ENCODE measurements around the gene CR1L.
"Not testable (repeated sequence)": the region's sequence is repeated elsewhere in the genome, so short reads cannot be mapped to it uniquely, and the experiment has no call there.

The CR1L gene

GRCh38 chr1:207762622-207763021 lies 117.7 kb downstream of the CR1L start:
- no peak for TF ChIP-seq ARNTL (CRISPR knock-in tag; IDR thresholded peaks at IDR 0.05; ENCODE audit: borderline replicate concordance, low read depth)
- ATAC-seq = no peak

DNA sequence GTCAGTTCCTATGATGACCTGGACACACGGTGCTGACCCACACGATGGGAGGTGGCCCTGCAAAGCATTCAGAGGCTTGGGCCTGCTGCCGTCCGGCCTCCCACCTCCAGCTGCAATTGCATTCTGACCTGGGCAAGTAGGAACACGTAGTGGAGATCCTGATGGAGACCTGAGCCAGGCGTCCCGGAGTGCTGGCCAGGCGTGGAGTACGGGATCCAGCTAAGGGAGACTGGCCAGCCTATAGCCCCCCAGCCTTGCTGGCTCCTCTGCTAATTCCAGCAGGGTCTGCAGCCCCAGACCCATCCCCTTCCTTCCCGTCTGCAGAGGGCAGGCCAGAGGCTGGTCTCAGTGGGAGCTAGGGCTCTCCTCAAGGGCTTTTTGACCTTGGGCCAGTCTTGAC lies 118.2 kb downstream of the CR1L start:
- no peak; the same call in 2 of the 3 replicates for ATAC-seq
- no peak for TF ChIP-seq ZNF70 (CRISPR knock-in tag; IDR thresholded peaks at IDR 0.05)
- TF ChIP-seq ESRRG (CRISPR knock-in tag; IDR thresholded peaks at IDR 0.05) = no peak
- TF ChIP-seq ISL1 (CRISPR knock-in tag; IDR thresholded peaks at IDR 0.05) = no peak
- TF ChIP-seq POU6F1 (CRISPR knock-in tag; IDR thresholded peaks at IDR 0.05; ENCODE audit: borderline replicate concordance, low read depth) = no peak
- no peak for TF ChIP-seq GLIS3 (CRISPR knock-in tag; IDR thresholded peaks at IDR 0.05)
- TF ChIP-seq ZNF565 (CRISPR knock-in tag; conservative IDR thresholded peaks at IDR 0.05; ENCODE audit: low read depth) = no peak
- TF ChIP-seq RARB (CRISPR knock-in tag; IDR thresholded peaks at IDR 0.05) = no peak
- no peak for TF ChIP-seq BACH2 (CRISPR knock-in tag; IDR thresholded peaks at IDR 0.05; ENCODE audit: borderline replicate concordance)
- no peak for TF ChIP-seq ZFP3 (CRISPR knock-in tag; IDR thresholded peaks at IDR 0.05)
- no peak for TF ChIP-seq ZC3H10 (CRISPR knock-in tag; IDR thresholded peaks at IDR 0.05)
- TF ChIP-seq PPARA (CRISPR knock-in tag; IDR thresholded peaks at IDR 0.05; ENCODE audit: borderline replicate concordance) = no peak
- TF ChIP-seq TOX (CRISPR knock-in tag; IDR thresholded peaks at IDR 0.05; ENCODE audit: borderline replicate concordance) = no peak
- TF ChIP-seq CSDC2 (CRISPR knock-in tag; IDR thresholded peaks at IDR 0.05) = no peak
- TF ChIP-seq TCF4 (CRISPR knock-in tag; IDR thresholded peaks at IDR 0.05; ENCODE audit: borderline replicate concordance) = no peak
- TF ChIP-seq SNAI2 (CRISPR knock-in tag; IDR thresholded peaks at IDR 0.05) = no peak
- TF ChIP-seq ARNTL (CRISPR knock-in tag; IDR thresholded peaks at IDR 0.05; ENCODE audit: borderline replicate concordance, low read depth) = no peak

DNA sequence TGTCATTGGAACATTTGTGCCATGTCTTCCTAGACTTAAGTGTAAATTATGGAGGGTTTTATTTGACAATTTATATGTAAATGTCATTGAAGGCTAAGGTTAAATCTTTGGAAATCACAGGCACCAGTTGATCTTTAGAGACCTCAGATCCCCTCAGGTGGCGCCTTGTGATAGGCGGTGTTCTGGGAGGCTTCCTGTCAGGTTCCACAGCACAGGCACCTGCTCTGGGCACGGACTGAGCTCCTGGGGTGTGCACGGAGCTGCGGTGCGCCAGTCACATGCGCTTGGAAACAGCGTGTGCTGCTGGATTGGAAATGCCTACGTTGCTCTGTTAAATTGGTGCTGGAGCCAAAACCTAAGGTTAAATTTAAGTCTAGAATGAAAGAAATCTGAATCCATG lies 119.0 kb downstream of the CR1L start:
- no peak for ATAC-seq
- no peak for TF ChIP-seq CSRNP3 (CRISPR knock-in tag; IDR thresholded peaks at IDR 0.05)

DNA sequence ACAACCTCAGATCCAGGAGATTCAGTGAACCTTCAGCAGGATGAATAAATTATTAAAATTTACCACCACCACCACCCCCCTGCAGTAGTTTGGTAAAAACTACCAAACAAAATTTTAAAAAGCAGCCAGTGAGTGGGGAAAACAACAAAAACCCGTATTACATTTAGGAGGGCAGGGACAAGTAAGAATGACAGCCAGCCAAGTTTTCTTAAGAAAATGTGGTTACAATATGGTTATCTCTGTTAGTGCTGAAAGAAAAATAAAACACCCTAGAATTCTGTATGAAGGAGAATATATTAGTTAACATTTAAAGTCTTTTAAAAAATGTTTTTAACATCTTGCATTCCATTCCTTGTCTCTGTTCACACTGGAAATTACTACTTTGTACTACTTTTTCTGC lies 121.6 kb downstream of the CR1L start:
- TF ChIP-seq ZNF565 (CRISPR knock-in tag; conservative IDR thresholded peaks at IDR 0.05; ENCODE audit: low read depth) (no peak), ZC3H10 (CRISPR knock-in tag; IDR thresholded peaks at IDR 0.05) (no peak), PATZ1 (CRISPR knock-in tag; IDR thresholded peaks at IDR 0.05; ENCODE audit: borderline replicate concordance) (no peak), RARB (CRISPR knock-in tag; IDR thresholded peaks at IDR 0.05) (no peak), TCF4 (CRISPR knock-in tag; IDR thresholded peaks at IDR 0.05; ENCODE audit: borderline replicate concordance) (no peak), ZFP30 (CRISPR knock-in tag; IDR thresholded peaks at IDR 0.05) (no peak), POU6F1 (CRISPR knock-in tag; IDR thresholded peaks at IDR 0.05; ENCODE audit: borderline replicate concordance, low read depth) (no peak), PPARA (CRISPR knock-in tag; IDR thresholded peaks at IDR 0.05; ENCODE audit: borderline replicate concordance) (no peak), OSR1 (CRISPR knock-in tag; IDR thresholded peaks at IDR 0.05) (no peak), ISL1 (CRISPR knock-in tag; IDR thresholded peaks at IDR 0.05) (no peak), ESRRG (CRISPR knock-in tag; IDR thresholded peaks at IDR 0.05) (no peak), ZNF70 (CRISPR knock-in tag; IDR thresholded peaks at IDR 0.05) (no peak), CSDC2 (CRISPR knock-in tag; IDR thresholded peaks at IDR 0.05) (no peak), ZFP3 (CRISPR knock-in tag; IDR thresholded peaks at IDR 0.05) (no peak), TOX (CRISPR knock-in tag; IDR thresholded peaks at IDR 0.05; ENCODE audit: borderline replicate concordance) (no peak), ARNTL (CRISPR knock-in tag; IDR thresholded peaks at IDR 0.05; ENCODE audit: borderline replicate concordance, low read depth) (no peak), BACH2 (CRISPR knock-in tag; IDR thresholded peaks at IDR 0.05; ENCODE audit: borderline replicate concordance) (no peak), GLIS3 (CRISPR knock-in tag; IDR thresholded peaks at IDR 0.05) (no peak), CREB5 (CRISPR knock-in tag; IDR thresholded peaks at IDR 0.05; ENCODE audit: low read depth) (no peak), ZNF8 (CRISPR knock-in tag; IDR thresholded peaks at IDR 0.05) (no peak)
- no peak for ATAC-seq

DNA sequence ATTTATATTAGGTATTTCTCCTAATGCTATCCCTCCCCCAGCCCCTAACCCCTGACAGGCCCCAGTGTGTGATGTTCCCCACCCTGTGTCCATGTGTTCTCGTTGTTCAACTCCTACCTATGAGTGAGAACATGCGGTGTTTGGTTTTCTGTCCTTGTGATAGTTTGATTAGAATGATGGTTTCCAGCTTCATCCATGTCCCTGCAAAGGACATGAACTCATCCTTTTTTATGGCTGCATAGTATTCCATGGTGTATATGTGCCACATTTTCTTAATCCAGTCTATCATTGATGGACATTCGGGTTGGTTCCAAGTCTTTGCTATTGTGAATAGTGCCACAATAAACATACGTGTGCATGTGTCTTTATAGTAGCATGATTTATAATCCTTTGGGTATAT lies 125.6 kb downstream of the CR1L start:
- ATAC-seq = not testable (repeated sequence)

All from SK-N-SH treated with all-trans-retinoic acid at 6 μM for 48 hours (cell line).